ENCODE data around the gene PALMD.

GRCh38 chr1:99598738-99599411, 47.0 kb upstream of the PALMD start:
- TF ChIP-seq CTCF (IDR thresholded peaks at IDR 0.05; ENCODE audit: control extremely low read depth in 1 of 3, insufficient read depth in 1 of 3, low read depth in 1 of 3, low read length in 3 of 3) = no peak
- TF ChIP-seq JUND (IDR thresholded peaks at IDR 0.05; ENCODE audit: low read length) = no peak
- TF ChIP-seq POLR2AphosphoS5 (IDR thresholded peaks at IDR 0.05; ENCODE audit: low read depth, low read length) = no peak
- TF ChIP-seq POLR2A (IDR thresholded peaks at IDR 0.05; ENCODE audit: control extremely low read depth in 1 of 2, low read depth in 2 of 2, low read length in 2 of 2) = no peak
- no peak for TF ChIP-seq SP2 (IDR thresholded peaks at IDR 0.05; ENCODE audit: low read length)
- no peak for TF ChIP-seq YY1 (IDR thresholded peaks at IDR 0.05; ENCODE audit: low read depth, low read length)
- TF ChIP-seq KDM5A (IDR thresholded peaks at IDR 0.05; ENCODE audit: low read length) = no peak
- TF ChIP-seq RBBP5 (IDR thresholded peaks at IDR 0.05; ENCODE audit: borderline replicate concordance, low read depth, low read length) = no peak
- no peak for TF ChIP-seq TAF1 (IDR thresholded peaks at IDR 0.05; ENCODE audit: low read depth, low read length)
- TF ChIP-seq SP1 (IDR thresholded peaks at IDR 0.05; ENCODE audit: low read depth, low read length) = no peak
- no peak for TF ChIP-seq PHF8 (conservative IDR thresholded peaks at IDR 0.05; ENCODE audit: low read depth, low read length)
- TF ChIP-seq SRF (IDR thresholded peaks at IDR 0.05; ENCODE audit: low read depth, low read length) = no peak
